GM21367 (cell line): ENCODE measurements around the gene OBP2B.

Source experiments
- ATAC-seq: cut with Tn5 transposase; IDR thresholded peaks from one replicate; pipeline ENCODE4 v1.9.1; 2021; ENCODE audit not compliant: unreplicated experiment

The OBP2B gene

DNA sequence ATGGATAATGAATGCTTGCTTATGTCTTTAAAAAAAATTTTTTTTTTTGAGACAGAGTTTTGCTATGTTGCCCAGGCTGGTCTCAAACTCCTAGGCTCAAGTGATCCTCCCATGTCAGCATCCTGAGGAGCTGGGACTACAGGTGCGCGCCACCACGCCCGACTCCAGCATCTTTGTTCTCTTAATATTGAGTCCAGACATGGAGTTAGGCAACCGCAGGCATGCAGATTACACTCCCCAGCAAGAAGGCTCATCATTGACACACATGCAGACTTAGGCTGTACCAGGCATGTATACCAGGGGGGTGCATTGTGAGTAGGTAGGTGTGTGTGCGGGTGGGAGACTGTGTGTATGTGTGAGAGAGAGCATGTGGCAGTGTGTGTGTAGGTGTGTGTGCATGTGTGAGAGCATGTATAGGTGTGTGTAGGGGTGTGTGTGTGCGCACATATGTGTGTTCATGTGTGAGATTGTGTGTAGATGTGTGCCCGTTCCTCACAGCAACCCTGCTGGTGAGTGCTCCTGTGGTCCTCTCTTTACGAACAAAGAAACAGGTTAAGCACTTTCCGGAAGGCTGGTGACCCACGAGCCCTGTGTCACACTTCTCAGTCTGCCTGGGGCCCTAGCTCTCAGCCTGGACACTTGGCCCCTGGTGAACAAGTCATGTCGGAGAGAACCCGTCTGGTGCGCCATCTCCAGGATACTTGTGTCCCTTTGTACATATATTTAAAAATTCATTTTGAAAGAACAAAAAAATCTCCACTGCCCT lies 6.2 kb downstream of the OBP2B start:
- ATAC-seq, result no peak

- no peak for ATAC-seq
These were observed 6.9 kb downstream of the OBP2B start for GRCh38 chr9:133202145-133202513.

- no peak for ATAC-seq
These were observed 7.5 kb downstream of the OBP2B start for GRCh38 chr9:133201424-133202144.

- no peak for ATAC-seq
These were observed 8.4 kb downstream of the OBP2B start for GRCh38 chr9:133200631-133201030.

DNA sequence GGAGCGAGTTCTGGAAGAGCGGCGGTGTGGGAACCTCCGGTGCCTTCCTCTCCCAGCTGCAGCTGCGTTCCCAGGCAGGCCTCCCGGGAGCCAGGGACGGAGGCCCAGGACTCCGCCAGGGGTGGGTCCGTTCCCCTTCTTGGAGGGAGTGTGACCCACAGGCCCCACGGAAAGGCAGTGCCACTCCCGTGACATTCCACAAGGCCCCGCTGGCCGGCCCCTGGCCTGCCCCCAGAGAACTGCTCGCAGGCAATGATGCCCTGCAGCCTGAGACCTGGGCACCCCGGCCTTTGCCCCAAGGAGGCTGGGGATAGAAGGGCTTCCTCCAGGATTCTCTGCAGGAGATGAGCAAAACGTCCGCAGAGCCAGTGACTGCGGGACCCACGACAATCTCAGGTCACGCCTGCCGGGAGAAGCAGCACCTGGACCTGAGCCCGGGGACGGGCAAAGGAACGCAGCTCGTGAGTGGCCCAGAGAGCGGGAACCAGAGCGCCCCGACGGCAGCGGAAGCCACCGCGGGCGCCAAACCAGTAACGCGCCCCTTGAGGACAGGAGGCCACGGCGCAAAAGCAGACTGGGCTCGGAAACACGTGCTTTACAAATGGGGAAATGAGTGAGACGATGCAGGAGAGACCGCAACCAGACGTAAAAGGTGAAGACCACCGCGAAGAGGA lies 9.3 kb downstream of the OBP2B start:
- ATAC-seq, result no peak

GRCh38 chr9:133195029-133195428 lies 14.0 kb downstream of the OBP2B start:
- no peak for ATAC-seq

DNA sequence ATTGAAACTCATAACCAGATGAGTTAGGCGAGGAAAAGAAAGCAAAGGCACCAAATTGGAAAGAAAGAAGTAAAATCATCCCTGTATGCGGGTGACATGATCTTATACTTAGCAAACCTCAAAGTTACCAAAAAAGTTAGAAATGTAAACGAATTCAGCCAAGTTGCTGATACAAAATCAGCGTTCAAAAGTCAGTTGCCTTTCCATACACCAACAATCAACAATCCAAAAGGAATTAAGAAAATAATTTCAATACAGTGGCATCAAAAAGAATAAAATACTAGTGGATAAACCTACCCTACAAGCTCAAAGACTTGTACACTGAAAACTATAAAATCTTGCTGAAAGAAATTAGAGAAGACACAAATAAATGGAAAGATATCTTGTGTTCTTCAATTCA lies 14.5 kb downstream of the OBP2B start:
- ATAC-seq, result no peak

DNA sequence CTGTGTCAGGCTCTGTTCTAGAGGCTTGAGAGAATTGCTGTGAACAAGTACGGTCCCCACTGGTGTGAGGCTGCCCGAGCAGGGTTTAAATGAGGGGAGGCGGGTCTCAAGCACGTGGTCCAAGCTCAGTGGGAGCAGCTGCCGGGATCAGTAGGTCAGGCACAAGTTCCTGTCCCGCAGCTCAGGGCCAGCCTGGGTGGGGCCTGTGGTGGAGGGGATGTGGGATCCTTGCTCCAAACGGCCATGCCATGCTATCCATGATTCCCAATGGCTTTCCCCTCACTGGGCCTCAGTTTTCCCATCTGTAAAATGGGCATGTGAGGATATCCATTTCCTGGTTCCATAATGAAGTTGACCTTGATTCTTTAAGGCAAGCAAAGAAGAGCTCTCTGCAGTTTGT lies 17.1 kb downstream of the OBP2B start:
- ATAC-seq, result no peak

- no peak for ATAC-seq
These were observed 19.2 kb downstream of the OBP2B start for GRCh38 chr9:133189826-133190225.

- ATAC-seq, result no peak
These were observed 20.2 kb downstream of the OBP2B start for GRCh38 chr9:133188843-133189180.

DNA sequence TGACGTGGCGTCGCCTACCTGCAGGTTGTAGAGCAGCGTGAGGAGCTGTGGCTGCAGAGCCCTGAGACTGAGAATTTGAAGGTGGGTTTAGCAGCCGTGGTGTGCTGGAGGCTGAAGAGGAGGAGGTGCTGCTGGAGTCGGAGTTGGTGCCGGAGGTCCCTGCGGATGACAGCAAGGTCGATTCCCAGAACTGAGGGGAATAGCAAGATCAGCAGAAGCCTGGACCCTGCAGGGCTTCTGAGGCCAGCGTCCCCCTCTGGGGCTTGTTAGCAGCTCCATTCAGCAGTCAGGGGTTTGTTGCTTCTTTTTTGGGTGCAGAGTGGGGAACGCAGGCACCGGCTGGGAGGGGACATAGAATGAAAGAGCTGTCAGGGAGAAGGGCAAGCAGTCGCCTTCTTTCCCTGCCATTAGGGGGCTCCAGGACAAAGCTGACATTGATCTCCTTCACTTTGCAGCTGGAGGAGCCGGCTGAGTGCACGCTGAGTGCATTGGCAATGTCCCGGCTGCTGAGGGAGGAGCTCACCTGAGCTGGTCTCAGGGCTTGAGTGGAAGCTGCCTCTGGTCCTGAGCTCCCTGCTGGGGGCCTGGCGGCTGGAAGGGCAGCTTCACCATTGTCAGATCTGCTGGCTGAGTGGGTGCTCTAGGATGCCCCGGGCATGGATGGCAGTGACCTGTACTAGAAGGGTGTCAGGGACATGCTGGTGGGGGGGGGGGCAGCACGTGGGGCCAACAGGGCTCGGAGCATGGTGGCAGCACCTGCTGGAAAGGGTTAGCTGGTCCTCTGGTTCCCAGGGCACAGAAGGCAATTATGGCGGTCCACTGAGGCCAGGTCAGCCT lies 20.8 kb downstream of the OBP2B start:
- no peak for ATAC-seq

DNA sequence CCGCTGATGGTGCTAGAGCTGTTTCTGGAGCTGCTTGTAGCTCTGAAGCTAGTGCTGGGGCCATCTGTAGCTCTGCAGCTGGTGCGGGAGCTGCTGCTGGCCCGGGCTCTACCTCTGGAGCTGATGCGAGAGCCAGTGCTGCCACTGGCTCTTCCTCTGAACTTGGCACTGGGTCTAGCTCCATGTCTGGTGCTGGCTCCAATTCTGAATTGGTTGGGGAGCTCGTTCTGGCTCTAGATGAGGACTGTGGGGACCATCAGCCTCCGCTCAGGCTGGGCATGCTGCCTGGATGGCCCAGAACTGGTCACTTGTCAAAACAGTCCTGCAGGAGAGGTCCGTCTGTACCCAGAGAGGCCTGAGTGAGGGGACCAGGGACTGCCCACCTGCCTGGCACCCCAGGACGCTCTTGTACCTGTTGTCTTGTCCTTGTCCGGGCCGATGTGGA lies 21.5 kb downstream of the OBP2B start:
- ATAC-seq, result no peak

DNA sequence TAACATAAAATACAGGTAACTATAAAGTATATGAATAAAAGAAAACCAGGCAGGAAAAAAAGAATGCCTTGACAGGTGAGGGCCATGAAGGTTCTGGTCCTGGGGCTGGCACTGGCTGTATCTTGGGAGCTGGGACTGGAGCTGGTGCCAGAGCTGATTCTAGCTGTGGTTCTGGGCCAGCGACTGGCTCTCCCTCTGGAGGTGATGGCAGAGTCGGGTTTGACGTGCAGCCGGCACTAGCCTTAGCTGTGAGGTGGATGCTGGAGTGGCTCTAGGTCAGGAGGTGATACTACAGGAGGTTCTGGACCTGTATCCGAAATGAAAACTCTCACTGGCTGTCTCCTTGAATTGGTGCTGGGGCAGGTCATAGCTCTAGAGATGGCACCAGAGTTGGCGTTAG lies 22.3 kb downstream of the OBP2B start:
- no peak for ATAC-seq

DNA sequence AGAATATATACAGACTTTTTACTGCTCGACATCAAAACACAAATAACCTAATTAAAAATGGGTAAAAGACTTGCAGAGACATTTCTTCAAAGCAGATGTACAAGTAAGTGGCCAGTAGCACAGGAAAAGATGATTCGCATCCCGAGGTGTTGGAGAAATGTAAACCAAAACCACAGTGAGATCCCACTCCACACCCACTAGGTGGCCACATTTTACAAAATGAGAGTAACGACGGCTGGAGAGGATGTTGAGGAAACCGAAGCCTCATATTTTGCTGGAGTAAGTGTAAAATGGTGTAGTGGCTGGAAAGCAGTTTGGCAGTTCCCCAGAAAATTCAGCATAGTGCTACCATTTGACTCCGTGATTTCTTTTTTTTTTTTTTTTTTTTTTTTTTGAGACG lies 24.1 kb downstream of the OBP2B start:
- no peak for ATAC-seq

- ATAC-seq, result no peak
These were observed 26.9 kb downstream of the OBP2B start for GRCh38 chr9:133182151-133182550.

- ATAC-seq, result no peak
These were observed 27.5 kb downstream of the OBP2B start for GRCh38 chr9:133181561-133181960.

- ATAC-seq, result no peak
These were observed 28.1 kb downstream of the OBP2B start for GRCh38 chr9:133180953-133181352.

DNA sequence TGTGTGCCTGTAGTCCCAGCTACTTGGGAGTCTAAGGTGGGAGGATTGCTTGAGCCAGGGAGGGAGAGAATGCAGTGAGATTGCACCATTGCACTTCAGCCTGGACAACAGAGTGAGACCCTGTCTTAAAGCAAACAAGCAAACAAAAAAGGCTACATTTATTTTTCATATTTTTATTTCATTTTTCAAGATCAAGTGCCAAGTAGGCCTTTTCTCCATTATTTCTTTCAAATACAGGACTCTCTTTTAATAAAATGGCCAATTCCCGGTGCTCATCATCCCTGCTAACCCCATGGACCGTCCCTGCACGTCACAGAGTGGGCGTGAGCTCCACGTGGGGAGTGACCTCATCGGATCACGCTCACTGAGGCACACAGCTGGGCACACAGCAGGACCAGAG lies 36.0 kb downstream of the OBP2B start:
- no peak for ATAC-seq

GRCh38 chr9:133171161-133171961 lies 37.7 kb downstream of the OBP2B start:
- ATAC-seq, result no peak

DNA sequence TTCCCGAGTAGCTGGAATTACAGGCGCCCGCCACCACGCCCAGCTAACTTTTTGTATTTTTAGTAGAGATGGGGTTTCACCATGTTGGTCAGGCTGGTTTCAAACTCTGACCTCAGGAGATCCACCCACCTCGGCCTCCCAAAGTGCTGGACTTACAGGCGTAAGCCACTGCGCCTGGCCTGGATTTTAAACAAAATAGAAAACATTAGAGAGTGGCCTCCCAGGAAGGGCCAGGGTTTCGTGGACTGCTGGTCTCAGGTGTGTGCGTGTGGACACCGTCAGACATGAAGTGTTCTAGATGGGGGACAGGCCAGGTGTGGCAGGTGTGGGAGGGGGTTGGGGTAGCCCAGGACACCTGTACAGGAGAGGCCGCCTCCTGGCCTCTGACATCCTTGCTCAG lies 38.3 kb downstream of the OBP2B start:
- ATAC-seq, result no peak
